HG02973 (cell line): ENCODE measurements around the gene CCDC182.

Experiments
- ATAC-seq: cut with Tn5 transposase; IDR thresholded peaks from one replicate; pipeline ENCODE4 v1.9.1; 2021; ENCODE audit warnings: moderate library complexity; ENCODE audit not compliant: unreplicated experiment

CCDC182 gene

GRCh38 chr17:57757735-57758134 is 12.6 kb upstream of the CCDC182 start:
- ATAC-seq, result no peak

GRCh38 chr17:57756951-57757350 is 11.9 kb upstream of the CCDC182 start:
- no peak for ATAC-seq

- no peak for ATAC-seq
Observed at GRCh38 chr17:57755480-57756070, 10.5 kb upstream of the CCDC182 start.

- ATAC-seq, result no peak
Observed at GRCh38 chr17:57752031-57752905, 7.2 kb upstream of the CCDC182 start.

GRCh38 chr17:57751348-57751971 is 6.4 kb upstream of the CCDC182 start:
- no peak for ATAC-seq

GRCh38 chr17:57750895-57751294 is 5.8 kb upstream of the CCDC182 start:
- ATAC-seq, result no peak

- ATAC-seq, result no peak
Observed at GRCh38 chr17:57750109-57750871, 5.2 kb upstream of the CCDC182 start.

GRCh38 chr17:57749701-57750100 is 4.6 kb upstream of the CCDC182 start:
- ATAC-seq, result no peak

- no peak for ATAC-seq
Observed at GRCh38 chr17:57747221-57748017, 2.3 kb upstream of the CCDC182 start.

- ATAC-seq, result no peak
Observed at GRCh38 chr17:57746221-57746620, 1.1 kb upstream of the CCDC182 start.

GRCh38 chr17:57744195-57745170 is 616 bp downstream of the CCDC182 start:
- no peak for ATAC-seq

GRCh38 chr17:57740235-57740528 is 4.9 kb downstream of the CCDC182 start:
- no peak for ATAC-seq

GRCh38 chr17:57739402-57740234 is 5.5 kb downstream of the CCDC182 start:
- no peak for ATAC-seq

GRCh38 chr17:57737450-57737849 is 7.6 kb downstream of the CCDC182 start:
- no peak for ATAC-seq

GRCh38 chr17:57735707-57736106 is 9.4 kb downstream of the CCDC182 start:
- ATAC-seq, result no peak

GRCh38 chr17:57735230-57735629 is 9.9 kb downstream of the CCDC182 start:
- ATAC-seq, result no peak

GRCh38 chr17:57733085-57733484 is 12.0 kb downstream of the CCDC182 start:
- no peak for ATAC-seq

GRCh38 chr17:57732062-57732461 is 13.0 kb downstream of the CCDC182 start:
- ATAC-seq, result no peak
